Caco-2 (cell line): ENCODE results near the gene BRSK2. TPM values are rescaled to one million over a fixed set of nuclear protein-coding genes. Genes with fewer than 3 reads are reported as not detected.

Experiments used
- BruUV-seq: library from RNA; stranded (reverse); fragments of 400-500 nt; replicated peaks from 2 replicates; lab custom pipeline; 2021; lab: Mats Ljungman, UMichigan
- CTCF ChIA-PET: fragments of 300-600 bp; sonication (Branson Sonifier 250); formaldehyde crosslinking; loops from one replicate; lab custom pipeline; 2022; ENCODE audit warnings: antibody characterized with exemption; lab: Charles Lee
- POLR2A ChIA-PET: fragments of 300-600 bp; sonication (Branson Sonifier 250); formaldehyde crosslinking; loops from one replicate; lab custom pipeline; 2022; ENCODE audit warnings: antibody characterized with exemption; lab: Charles Lee
- DNase-seq, 2 experiments: peaks; one replicate each; pipeline versions ENCODE4 v3.0.0 to v3.0.0-alpha.2; 2020 to 2022
- H3K27me3 ChIP-seq: replicated peaks from 2 replicates; pipeline ENCODE4 v1.6.0; 2011; ENCODE audit warnings: low read length; ENCODE audit not compliant: control insufficient read depth, insufficient read depth
- H3K36me3 ChIP-seq: 2 replicates; pipeline ENCODE4 v1.5.1; 2011; ENCODE audit warnings: low read length; ENCODE audit not compliant: control insufficient read depth, insufficient read depth
- H3K4me1 ChIP-seq: fragments of 250-450 bp; sonication (Bioruptor Pico); 2 replicates; pipeline ENCODE4 v1.5.1; 2020; ENCODE audit warnings: mild to moderate bottlenecking
- H3K4me3 ChIP-seq: 2 replicates; pipeline ENCODE4 v1.5.1; 2011; ENCODE audit warnings: low read depth, mild to moderate bottlenecking, control low read depth, low read length
- H3K9me3 ChIP-seq: fragments of 250-450 bp; sonication (Bioruptor Pico); 2 replicates; pipeline ENCODE4 v1.5.1; 2020; ENCODE audit warnings: mild to moderate bottlenecking, moderate library complexity
- H3K27ac Mint-ChIP-seq: one replicate; pipeline ENCODE4 v1.8.0; 2022; ENCODE audit warnings: mixed read lengths; ENCODE audit not compliant: unreplicated experiment
- H3K27me3 Mint-ChIP-seq: one replicate; pipeline ENCODE4 v1.8.0; 2022; ENCODE audit warnings: mixed read lengths; ENCODE audit not compliant: insufficient read depth, unreplicated experiment
- H3K36me3 Mint-ChIP-seq: one replicate; pipeline ENCODE4 v1.8.0; 2022; ENCODE audit warnings: mild to moderate bottlenecking, mixed read lengths; ENCODE audit not compliant: insufficient read depth, unreplicated experiment
- H3K4me1 Mint-ChIP-seq: one replicate; pipeline ENCODE4 v1.8.0; 2022; ENCODE audit warnings: low read depth, mixed read lengths; ENCODE audit not compliant: unreplicated experiment
- H3K4me3 Mint-ChIP-seq: one replicate; pipeline ENCODE4 v1.8.0; 2022; ENCODE audit warnings: mild to moderate bottlenecking, moderate library complexity, mixed read lengths; ENCODE audit not compliant: unreplicated experiment
- H3K9me3 Mint-ChIP-seq: one replicate; pipeline ENCODE4 v1.8.0; 2022; ENCODE audit warnings: mixed read lengths; ENCODE audit not compliant: unreplicated experiment
- CTCF ChIP-seq, 2 experiments: fragments of 200-600 bp in 1 of 2; IDR thresholded peaks; 1 replicate in 1 of 2; 2 replicates in 1 of 2; pipeline versions ENCODE4 v1.5.1 to v1.8.0; 2011 to 2022; ENCODE audit warnings: antibody characterized with exemption in 1 of 2, control low read depth in 1 of 2, inconsistent platforms in 1 of 2, low read depth in 1 of 2, low read length in 1 of 2, mild to moderate bottlenecking in 1 of 2, moderate library complexity in 1 of 2; ENCODE audit not compliant: insufficient read depth in 1 of 2, severe bottlenecking in 1 of 2, unreplicated experiment in 1 of 2
- intact Hi-C: fragments of 100-400 bp; cut with micrococcal nuclease; formaldehyde crosslinking; loops from one replicate; pipeline ENCODE4 v1.10.0; 2022; ENCODE audit not compliant: unreplicated experiment
- total RNA-seq: library from RNA; stranded (reverse); gene quantifications from 2 replicates; pipeline ENCODE4 v1.2.3, GENCODE V29; 2022

Gene BRSK2
- total RNA-seq, 1 experiment from 2014 or later: 32.8 TPM

GRCh38 chr11:1387961-1388762 is 1.6 kb upstream of the BRSK2 start:
- TF ChIP-seq CTCF (IDR thresholded peaks at IDR 0.05; ENCODE audit: insufficient read depth in 1 of 2, low read depth in 1 of 2, low read length in 1 of 2, severe bottlenecking in 1 of 2, unreplicated experiment in 1 of 2): peak in 1 of 2 experiments; percentile 36
- no peaks in the 10 kb centered on the region for H3K9me3 ChIP-seq
- intact Hi-C loops: loop anchor here (2.0 kb wide), 1 partner anchor 77 kb away; no protein-coding TSS in a partner anchor
- POLR2A ChIA-PET: no interaction called here
- no peaks in the 10 kb centered on the region for H3K27me3 Mint-ChIP-seq
- H3K36me3 Mint-ChIP-seq: peaks cover 5% of the 10 kb centered on the region
- peak in 1 of 2 experiments; percentile 49 for DNase-seq
- H3K27me3 ChIP-seq: no peaks in the 10 kb centered on the region
- peaks cover 7% of the 10 kb centered on the region for H3K4me1 ChIP-seq
- no TSS peak for BruUV-seq
- CTCF ChIA-PET: interaction anchor here (1.5 kb wide), 1 partner anchor 159 kb away, joined by 3 read pairs; no protein-coding TSS in a partner anchor
- no peaks in the 10 kb centered on the region for H3K9me3 Mint-ChIP-seq
- H3K36me3 ChIP-seq: no peaks in the 10 kb centered on the region
- H3K27ac Mint-ChIP-seq: no peak overlapping the region
- H3K4me1 Mint-ChIP-seq: peaks cover 9% of the 10 kb centered on the region
- H3K4me3 ChIP-seq: no peak overlapping the region
- H3K4me3 Mint-ChIP-seq: peak overlapping the region; percentile 47

GRCh38 chr11:1388763-1389102 is 1.0 kb upstream of the BRSK2 start:
- peak overlapping the region; percentile 86 for H3K4me3 ChIP-seq
- intact Hi-C loops: loop anchor here (2.0 kb wide), 1 partner anchor 78 kb away; no protein-coding TSS in a partner anchor
- Mint-ChIP-seq H3K4me1 (peaks cover 9% of the 10 kb centered on the region), H3K27ac (no peak overlapping the region), H3K4me3 (peak overlapping the region; percentile 71), H3K9me3 (no peaks in the 10 kb centered on the region), H3K36me3 (peaks cover 5% of the 10 kb centered on the region), H3K27me3 (no peaks in the 10 kb centered on the region)
- H3K9me3 ChIP-seq: no peaks in the 10 kb centered on the region
- no TSS peak for BruUV-seq
- CTCF ChIA-PET: interaction anchor here (1.2 to 1.5 kb wide), 2 partner anchors 78 to 158 kb away, joined by 3 to 9 read pairs; no protein-coding TSS in a partner anchor
- no peak for DNase-seq
- peaks cover 7% of the 10 kb centered on the region for H3K4me1 ChIP-seq
- no peaks in the 10 kb centered on the region for H3K27me3 ChIP-seq
- no peak for TF ChIP-seq CTCF (IDR thresholded peaks at IDR 0.05; ENCODE audit: insufficient read depth in 1 of 2, low read depth in 1 of 2, low read length in 1 of 2, severe bottlenecking in 1 of 2, unreplicated experiment in 1 of 2)
- no peaks in the 10 kb centered on the region for H3K36me3 ChIP-seq
- POLR2A ChIA-PET: interaction anchor here (0.9 to 1.4 kb wide), 2 partner anchors 79 to 126 kb away, joined by 3 to 5 read pairs; partner anchors contain the start of gene TOLLIP

- no peak for TF ChIP-seq CTCF (IDR thresholded peaks at IDR 0.05; ENCODE audit: insufficient read depth in 1 of 2, low read depth in 1 of 2, low read length in 1 of 2, severe bottlenecking in 1 of 2, unreplicated experiment in 1 of 2)
- Mint-ChIP-seq H3K4me3 (peak overlapping the region; percentile 71), H3K36me3 (peaks cover 5% of the 10 kb centered on the region), H3K27me3 (no peaks in the 10 kb centered on the region), H3K27ac (no peak overlapping the region), H3K4me1 (peaks cover 9% of the 10 kb centered on the region), H3K9me3 (no peaks in the 10 kb centered on the region)
- intact Hi-C loops: loop anchor here (2.0 kb wide), 1 partner anchor 79 kb away; no protein-coding TSS in a partner anchor
- peak overlapping the region; percentile 86 for H3K4me3 ChIP-seq
- no peaks in the 10 kb centered on the region for H3K27me3 ChIP-seq
- no peaks in the 10 kb centered on the region for H3K36me3 ChIP-seq
- ChIA-PET POLR2A (interaction anchor here (0.9 to 1.4 kb wide), 2 partner anchors 80 to 127 kb away, joined by 3 to 5 read pairs; partner anchors contain the start of gene TOLLIP), CTCF (interaction anchor here (0.6 to 1.5 kb wide), 5 partner anchors 20 to 762 kb away, joined by 3 to 9 read pairs (median 4); no protein-coding TSS in a partner anchor)
- H3K9me3 ChIP-seq: no peaks in the 10 kb centered on the region
- no TSS peak for BruUV-seq
- H3K4me1 ChIP-seq: peaks cover 7% of the 10 kb centered on the region
- peak; percentile 98 to 99 for DNase-seq
These were observed 417 bp upstream of the BRSK2 start for GRCh38 chr11:1389103-1389931.
